Measurements from ENCODE around the gene FAM237B. TPM values are rescaled to one million over a fixed set of nuclear protein-coding genes. Genes with fewer than 3 reads are reported as not detected.
A peak's percentile ranks its signal among the peaks of the same experiment; 100 is the strongest.
"Not testable (repeated sequence)": the region's sequence is repeated elsewhere in the genome, so short reads cannot be mapped to it uniquely, and the experiment has no call there.

FAM237B gene
- total RNA-seq (2013), result not detected
- not detected for polyA plus RNA-seq
- polyA minus RNA-seq, result not detected in 2 replicates
- 0 to 0.92 (median 0.04) reads per million in 11 experiments for total RNA-seq

DNA sequence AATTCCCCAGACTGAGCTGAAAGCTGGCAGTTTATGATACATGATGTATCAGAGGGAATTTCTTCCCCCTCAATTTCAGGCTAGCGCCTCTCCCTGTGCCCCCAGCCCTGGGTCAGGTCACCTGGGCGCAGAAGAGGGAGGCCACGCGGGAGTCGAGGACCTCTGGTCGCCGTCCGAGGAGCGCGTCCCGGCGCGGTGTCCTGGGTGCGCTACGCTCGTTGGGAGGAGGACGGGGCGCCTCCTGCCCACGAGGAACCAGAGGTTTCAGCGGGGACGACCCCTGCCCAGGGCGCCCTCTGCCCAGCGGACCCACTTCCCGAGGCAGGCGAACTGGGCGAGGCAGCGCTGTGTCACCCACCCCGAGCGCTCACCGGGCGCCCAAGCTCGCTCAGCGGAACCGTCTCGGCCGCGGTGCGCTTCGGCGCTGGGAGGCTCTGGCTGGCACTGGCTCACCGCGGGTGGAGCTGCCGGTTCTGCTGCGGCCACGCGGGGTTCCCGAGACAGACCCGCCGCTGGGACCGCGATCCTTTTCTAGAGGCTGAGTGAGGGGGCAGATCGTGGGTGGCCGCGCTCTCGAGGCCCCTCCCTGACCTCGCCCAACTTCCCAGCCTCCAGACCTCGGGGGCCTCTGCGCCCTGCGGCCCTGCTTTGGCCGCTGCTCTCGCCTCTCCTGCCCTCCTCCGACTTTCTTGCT lies at the start of gene FAM237B:
Gene FAM237B (minus strand): TSS at position 504 of the 694 bp plus-strand sequence. CDS start 1,556 bp downstream, outside the sequence.
- Mint-ChIP-seq H3K36me3 (no peaks in the 10 kb centered on the region), H3K9me3 (peaks cover 0 to 8% (median 2%) of the 10 kb centered on the region in 7 donors), H3K27me3 (ENCODE audit: low read depth in 3 of 3) (peaks cover 38 to 59% (median 46%) of the 10 kb centered on the region in 3 donors), H3K4me1 (peaks cover 5% of the 10 kb centered on the region), H3K27ac (no peak within 1 kb of the TSS), H3K4me3 (peak within 1 kb of the TSS in 1 of 2 donors; percentile 83)
- WGBS (ENCODE audit: insufficient coverage), result 3% methylated on average over 62 of the region's 62 CpGs
- Histone ChIP-seq H3K9ac (ENCODE audit: insufficient read depth, low read length, poor library complexity, severe bottlenecking) (no peak within 1 kb of the TSS), H2AFZ (ENCODE audit: insufficient read depth, low read depth, low read length, poor library complexity, severe bottlenecking) (no peak within 1 kb of the TSS), H3K4me2 (replicated peaks; ENCODE audit: extremely low read depth, low read length, poor library complexity, severe bottlenecking) (no peak within 1 kb of the TSS), H3K36me3 (replicated peaks in 1 of 2; ENCODE audit: control insufficient read depth in 1 of 2, insufficient read depth in 2 of 2, low read length in 2 of 2) (no peaks in the 10 kb centered on the region), H3K79me2 (ENCODE audit: insufficient read depth, low read length) (no peaks in the 10 kb centered on the region), H3K4me3 (replicated peaks in 1 of 3; ENCODE audit: low read depth in 2 of 3, low read length in 3 of 3) (no peak within 1 kb of the TSS), H3K9me3 (replicated peaks in 1 of 2; ENCODE audit: control insufficient read depth in 1 of 2, insufficient read depth in 1 of 2, low read length in 2 of 2) (no peaks in the 10 kb centered on the region), H3K4me1 (ENCODE audit: control insufficient read depth in 1 of 2, insufficient read depth in 2 of 2, low read length in 2 of 2) (no peaks in the 10 kb centered on the region), H3K27ac (ENCODE audit: low read depth in 1 of 2, low read length in 2 of 2) (no peak within 1 kb of the TSS), H4K20me1 (ENCODE audit: insufficient read depth, low read length) (no peaks in the 10 kb centered on the region), H3K27me3 (ENCODE audit: control insufficient read depth in 2 of 2, insufficient read depth in 2 of 2, low read length in 2 of 2) (peaks cover 38 to 58% of the 10 kb centered on the region in 2 donors)
- DNase-seq, result no peak
- TF ChIP-seq, protein P1, sequence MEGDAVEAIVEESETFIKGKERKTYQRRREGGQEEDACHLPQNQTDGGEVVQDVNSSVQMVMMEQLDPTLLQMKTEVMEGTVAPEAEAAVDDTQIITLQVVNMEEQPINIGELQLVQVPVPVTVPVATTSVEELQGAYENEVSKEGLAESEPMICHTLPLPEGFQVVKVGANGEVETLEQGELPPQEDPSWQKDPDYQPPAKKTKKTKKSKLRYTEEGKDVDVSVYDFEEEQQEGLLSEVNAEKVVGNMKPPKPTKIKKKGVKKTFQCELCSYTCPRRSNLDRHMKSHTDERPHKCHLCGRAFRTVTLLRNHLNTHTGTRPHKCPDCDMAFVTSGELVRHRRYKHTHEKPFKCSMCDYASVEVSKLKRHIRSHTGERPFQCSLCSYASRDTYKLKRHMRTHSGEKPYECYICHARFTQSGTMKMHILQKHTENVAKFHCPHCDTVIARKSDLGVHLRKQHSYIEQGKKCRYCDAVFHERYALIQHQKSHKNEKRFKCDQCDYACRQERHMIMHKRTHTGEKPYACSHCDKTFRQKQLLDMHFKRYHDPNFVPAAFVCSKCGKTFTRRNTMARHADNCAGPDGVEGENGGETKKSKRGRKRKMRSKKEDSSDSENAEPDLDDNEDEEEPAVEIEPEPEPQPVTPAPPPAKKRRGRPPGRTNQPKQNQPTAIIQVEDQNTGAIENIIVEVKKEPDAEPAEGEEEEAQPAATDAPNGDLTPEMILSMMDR (IDR thresholded peaks at IDR 0.05), result no peak
- intact Hi-C loops (cut with micrococcal nuclease), result no loop called here

DNA sequence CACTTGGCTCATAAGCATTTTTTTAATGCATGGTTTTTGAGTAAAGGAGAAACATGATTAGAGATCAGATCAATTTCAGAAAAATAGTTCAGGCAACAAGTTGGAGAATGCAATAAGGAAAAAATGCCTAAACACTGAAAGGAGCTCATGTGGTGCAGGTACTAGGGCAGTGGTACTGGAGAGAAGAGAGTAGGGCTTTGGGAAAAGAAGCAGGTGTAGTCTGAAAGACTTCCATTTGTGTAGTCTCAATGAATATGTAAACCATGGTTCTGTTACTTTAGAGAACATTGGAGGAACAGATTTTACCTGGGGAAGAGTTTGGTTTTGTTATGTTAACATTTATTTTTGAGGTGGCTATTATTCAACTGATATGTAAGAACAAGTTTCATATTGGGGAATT lies 30.9 kb upstream of the FAM237B start:
- DNase-seq, result no peak
- Histone ChIP-seq H3K79me2 (ENCODE audit: insufficient read depth, low read length) (peaks cover 64% of the 10 kb centered on the region), H3K4me2 (replicated peaks; ENCODE audit: extremely low read depth, low read length, poor library complexity, severe bottlenecking) (no peak overlapping the region), H2AFZ (ENCODE audit: insufficient read depth, low read depth, low read length, poor library complexity, severe bottlenecking) (no peak overlapping the region), H4K20me1 (ENCODE audit: insufficient read depth, low read length) (no peaks in the 10 kb centered on the region), H3K4me3 (replicated peaks in 1 of 3; ENCODE audit: low read depth in 2 of 3, low read length in 3 of 3) (no peak overlapping the region), H3K36me3 (replicated peaks in 1 of 2; ENCODE audit: control insufficient read depth in 1 of 2, insufficient read depth in 2 of 2, low read length in 2 of 2) (peaks cover 27 to 50% of the 10 kb centered on the region in 2 donors), H3K4me1 (ENCODE audit: control insufficient read depth in 1 of 2, insufficient read depth in 2 of 2, low read length in 2 of 2) (peaks cover 5 to 12% of the 10 kb centered on the region in 2 donors), H3K27me3 (ENCODE audit: control insufficient read depth in 2 of 2, insufficient read depth in 2 of 2, low read length in 2 of 2) (no peaks in the 10 kb centered on the region), H3K9me3 (replicated peaks in 1 of 2; ENCODE audit: control insufficient read depth in 1 of 2, insufficient read depth in 1 of 2, low read length in 2 of 2) (peaks cover 0 to 4% of the 10 kb centered on the region in 2 donors), H3K27ac (ENCODE audit: low read depth in 1 of 2, low read length in 2 of 2) (no peak overlapping the region), H3K9ac (ENCODE audit: insufficient read depth, low read length, poor library complexity, severe bottlenecking) (no peak overlapping the region)
- peaks cover 0 to 13% (median 3%) of the 10 kb centered on the region in 7 donors for H3K9me3 Mint-ChIP-seq
- H3K36me3 Mint-ChIP-seq, result peaks cover 31 to 60% of the 10 kb centered on the region in 2 donors
- H3K27ac Mint-ChIP-seq, result peak overlapping the region in 1 of 7 donors; percentile 15
- TF ChIP-seq, protein P1 (IDR thresholded peaks at IDR 0.05), result no peak
- peaks cover 8% of the 10 kb centered on the region for H3K4me1 Mint-ChIP-seq
- H3K4me3 Mint-ChIP-seq, result no peak overlapping the region
- intact Hi-C loops (cut with micrococcal nuclease), result no loop called here
- peaks cover 0 to 2% (median 0%) of the 10 kb centered on the region in 3 donors for H3K27me3 Mint-ChIP-seq (ENCODE audit: low read depth in 3 of 3)

DNA sequence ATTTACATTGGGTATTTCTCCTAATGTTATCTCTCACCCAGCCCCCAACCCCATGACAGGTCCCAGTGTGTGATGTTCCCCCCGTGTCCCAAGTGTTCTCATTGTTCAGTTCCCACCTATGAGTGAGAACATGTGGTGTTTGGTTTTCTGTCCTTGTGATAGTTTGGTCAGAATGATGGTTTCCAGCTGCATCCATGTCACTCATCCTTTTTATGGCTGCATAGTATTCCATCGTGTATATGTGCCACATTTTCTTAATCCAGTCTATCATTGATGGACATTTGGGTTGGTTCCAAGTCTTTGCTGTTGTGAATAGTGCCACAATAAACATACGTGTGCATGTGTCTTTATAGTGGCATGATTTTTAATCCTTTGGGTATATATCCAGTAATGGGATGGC lies 28.9 kb upstream of the FAM237B start:
- H3K9ac ChIP-seq (ENCODE audit: insufficient read depth, low read length, poor library complexity, severe bottlenecking); H2AFZ ChIP-seq (ENCODE audit: insufficient read depth, low read depth, low read length, poor library complexity, severe bottlenecking); H3K27ac Mint-ChIP-seq; H3K9me3 ChIP-seq (replicated peaks in 1 of 2; ENCODE audit: control insufficient read depth in 1 of 2, insufficient read depth in 1 of 2, low read length in 2 of 2); H3K27me3 ChIP-seq (ENCODE audit: control insufficient read depth in 2 of 2, insufficient read depth in 2 of 2, low read length in 2 of 2); H3K4me3 Mint-ChIP-seq; intact Hi-C loops (cut with micrococcal nuclease); H3K27ac ChIP-seq (ENCODE audit: low read depth in 1 of 2, low read length in 2 of 2); H3K27me3 Mint-ChIP-seq (ENCODE audit: low read depth in 3 of 3); H3K4me3 ChIP-seq (replicated peaks in 1 of 3; ENCODE audit: low read depth in 2 of 3, low read length in 3 of 3); DNase-seq; H4K20me1 ChIP-seq (ENCODE audit: insufficient read depth, low read length); H3K4me2 ChIP-seq (replicated peaks; ENCODE audit: extremely low read depth, low read length, poor library complexity, severe bottlenecking): not testable (repeated sequence)
- Histone ChIP-seq H3K4me1 (ENCODE audit: control insufficient read depth in 1 of 2, insufficient read depth in 2 of 2, low read length in 2 of 2) (peaks cover 10 to 22% of the 10 kb centered on the region in 2 donors), H3K79me2 (ENCODE audit: insufficient read depth, low read length) (peaks cover 68% of the 10 kb centered on the region), H3K36me3 (replicated peaks in 1 of 2; ENCODE audit: control insufficient read depth in 1 of 2, insufficient read depth in 2 of 2, low read length in 2 of 2) (peaks cover 10 to 30% of the 10 kb centered on the region in 2 donors)
- Mint-ChIP-seq H3K9me3 (peaks cover 5 to 14% (median 9%) of the 10 kb centered on the region in 7 donors), H3K4me1 (peaks cover 15% of the 10 kb centered on the region), H3K36me3 (peaks cover 19 to 46% of the 10 kb centered on the region in 2 donors)
- no CpG with 5 or more reads among the region's 3 CpGs for WGBS (ENCODE audit: insufficient coverage)
